Neutrophil (primary cell): ENCODE results near the gene CCDC40.
"Not testable (repeated sequence)": the region's sequence is repeated elsewhere in the genome, so short reads cannot be mapped to it uniquely, and the experiment has no call there.

ENCODE experiments used
- H3K27ac ChIP-seq: fragments of 200-600 bp; sonication (generic); 2 replicates; pipeline ENCODE4 v1.5.1; 2016; ENCODE audit warnings: mild to moderate bottlenecking, moderate library complexity
- H3K27me3 ChIP-seq: fragments of 200-600 bp; sonication (generic); 2 replicates; pipeline ENCODE4 v1.6.0; 2016; ENCODE audit warnings: mild to moderate bottlenecking
- H3K36me3 ChIP-seq: fragments of 200-600 bp; sonication (generic); 2 replicates; pipeline ENCODE4 v1.5.1; 2017
- H3K4me1 ChIP-seq, 2 experiments: fragments of 200-600 bp in 1 of 2; sonication (generic) in 1 of 2; 1 replicate in 1 of 2; 2 replicates in 1 of 2; pipeline versions ENCODE4 v1.5.1 to v1.6.1; 2013 to 2016; ENCODE audit warnings: low read depth in 1 of 2, low read length in 1 of 2, mild to moderate bottlenecking in 1 of 2, moderate library complexity in 1 of 2; ENCODE audit not compliant: control insufficient read depth in 1 of 2, insufficient read depth in 1 of 2
- H3K4me3 ChIP-seq, 2 experiments: fragments of 200-600 bp in 1 of 2; sonication (generic) in 1 of 2; 1 replicate in 1 of 2; 2 replicates in 1 of 2; pipeline ENCODE4 v1.5.1; 2013 to 2016; ENCODE audit warnings: low read depth in 1 of 2, low read length in 1 of 2, mild to moderate bottlenecking in 1 of 2, moderate library complexity in 1 of 2
- H3K9me3 ChIP-seq: fragments of 200-600 bp; sonication (generic); 2 replicates; pipeline ENCODE4 v1.5.1; 2016
- TF ChIP-seq, protein P1 (sequence below): fragments of 200-600 bp; sonication (generic); IDR thresholded peaks from 2 replicates; pipeline ENCODE4 v1.5.1; 2016; ENCODE audit warnings: antibody characterized with exemption

CCDC40 gene

GRCh38 chr17:80084773-80085172, 48.3 kb downstream of the CCDC40 start:
- Histone ChIP-seq H3K27me3 (peaks cover 23% of the 10 kb centered on the region), H3K4me1 (peaks cover 0 to 8% of the 10 kb centered on the region in 2 experiments), H3K9me3 (no peaks in the 10 kb centered on the region), H3K36me3 (no peaks in the 10 kb centered on the region), H3K4me3 (no peak overlapping the region), H3K27ac (no peak overlapping the region)
- TF ChIP-seq, protein P1, sequence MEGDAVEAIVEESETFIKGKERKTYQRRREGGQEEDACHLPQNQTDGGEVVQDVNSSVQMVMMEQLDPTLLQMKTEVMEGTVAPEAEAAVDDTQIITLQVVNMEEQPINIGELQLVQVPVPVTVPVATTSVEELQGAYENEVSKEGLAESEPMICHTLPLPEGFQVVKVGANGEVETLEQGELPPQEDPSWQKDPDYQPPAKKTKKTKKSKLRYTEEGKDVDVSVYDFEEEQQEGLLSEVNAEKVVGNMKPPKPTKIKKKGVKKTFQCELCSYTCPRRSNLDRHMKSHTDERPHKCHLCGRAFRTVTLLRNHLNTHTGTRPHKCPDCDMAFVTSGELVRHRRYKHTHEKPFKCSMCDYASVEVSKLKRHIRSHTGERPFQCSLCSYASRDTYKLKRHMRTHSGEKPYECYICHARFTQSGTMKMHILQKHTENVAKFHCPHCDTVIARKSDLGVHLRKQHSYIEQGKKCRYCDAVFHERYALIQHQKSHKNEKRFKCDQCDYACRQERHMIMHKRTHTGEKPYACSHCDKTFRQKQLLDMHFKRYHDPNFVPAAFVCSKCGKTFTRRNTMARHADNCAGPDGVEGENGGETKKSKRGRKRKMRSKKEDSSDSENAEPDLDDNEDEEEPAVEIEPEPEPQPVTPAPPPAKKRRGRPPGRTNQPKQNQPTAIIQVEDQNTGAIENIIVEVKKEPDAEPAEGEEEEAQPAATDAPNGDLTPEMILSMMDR, result no peak

GRCh38 chr17:80086081-80086480, 49.6 kb downstream of the CCDC40 start:
- Histone ChIP-seq H3K27me3 (peaks cover 23% of the 10 kb centered on the region), H3K27ac (no peak overlapping the region), H3K9me3 (no peaks in the 10 kb centered on the region), H3K4me3 (no peak overlapping the region), H3K36me3 (no peaks in the 10 kb centered on the region), H3K4me1 (peaks cover under 1 to 8% of the 10 kb centered on the region in 2 experiments)
- TF ChIP-seq, protein P1, result no peak

GRCh38 chr17:80086616-80087015, 50.2 kb downstream of the CCDC40 start:
- Histone ChIP-seq H3K36me3 (no peaks in the 10 kb centered on the region), H3K27me3 (peaks cover 23% of the 10 kb centered on the region), H3K4me3 (no peak overlapping the region), H3K4me1 (peaks cover 6 to 13% of the 10 kb centered on the region in 2 experiments), H3K27ac (no peak overlapping the region), H3K9me3 (no peaks in the 10 kb centered on the region)
- TF ChIP-seq, protein P1, result no peak

- no peak overlapping the region for H3K27ac ChIP-seq
- H3K27me3 ChIP-seq, result peaks cover 23% of the 10 kb centered on the region
- H3K9me3 ChIP-seq, result no peaks in the 10 kb centered on the region
- no peak overlapping the region for H3K4me3 ChIP-seq
- H3K36me3 ChIP-seq, result no peaks in the 10 kb centered on the region
- H3K4me1 ChIP-seq, result peaks cover 16 to 20% of the 10 kb centered on the region in 2 experiments
- TF ChIP-seq, protein P1, result no peak
Observed at GRCh38 chr17:80087346-80088265, 51.2 kb downstream of the CCDC40 start.

GRCh38 chr17:80089762-80090161, 53.3 kb downstream of the CCDC40 start:
- H3K27ac ChIP-seq, result no peak overlapping the region
- H3K4me1 ChIP-seq, result peaks cover 35 to 37% of the 10 kb centered on the region in 2 experiments
- H3K4me3 ChIP-seq, result no peak overlapping the region
- peaks cover 23% of the 10 kb centered on the region for H3K27me3 ChIP-seq
- no peaks in the 10 kb centered on the region for H3K9me3 ChIP-seq
- TF ChIP-seq, protein P1, result no peak
- no peaks in the 10 kb centered on the region for H3K36me3 ChIP-seq

DNA sequence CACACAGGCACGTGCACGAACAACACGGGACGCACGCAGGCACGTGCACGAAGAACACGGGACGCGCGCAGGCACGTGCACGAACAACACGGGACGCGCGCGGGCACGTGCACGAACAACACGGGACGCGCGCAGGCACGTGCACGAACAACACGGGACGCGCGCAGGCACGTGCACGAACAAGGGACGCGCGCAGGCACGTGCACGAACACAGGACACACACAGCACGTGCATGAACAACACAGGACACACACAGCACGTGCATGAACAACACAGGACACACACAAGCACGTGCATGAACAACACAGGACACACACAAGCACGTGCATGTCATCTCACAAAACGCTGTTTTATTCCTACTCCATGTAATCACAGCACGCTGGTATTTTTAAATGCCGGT, 53.7 kb downstream of the CCDC40 start:
- H3K36me3 ChIP-seq, H3K4me3 ChIP-seq, H3K27ac ChIP-seq, H3K9me3 ChIP-seq: not testable (repeated sequence)
- peaks cover 23% of the 10 kb centered on the region for H3K27me3 ChIP-seq
- H3K4me1 ChIP-seq, result peaks cover 39 to 40% of the 10 kb centered on the region in 2 experiments
